Panc1 (cell line): ENCODE measurements around the gene ITGAD. TPM values are rescaled to one million over a fixed set of nuclear protein-coding genes. Genes with fewer than 3 reads are reported as not detected.

ENCODE experiments used
- ATAC-seq: fragments of 200-7000 bp; cut with Tn5 transposase; 2 replicates; pipeline ENCODE4 v1.9.1; 2020; ENCODE audit warnings: mild to moderate bottlenecking, moderate library complexity
- BruUV-seq: library from RNA; stranded (reverse); fragments of 400-500 nt; replicated peaks from 2 replicates; lab custom pipeline; 2021; lab: Mats Ljungman, UMichigan
- CTCF ChIA-PET: fragments of 300-600 bp; sonication (Branson Sonifier 250); formaldehyde crosslinking; loops from one replicate; lab custom pipeline; 2022; ENCODE audit warnings: antibody characterized with exemption; lab: Charles Lee
- POLR2A ChIA-PET: fragments of 300-600 bp; sonication (Branson Sonifier 250); formaldehyde crosslinking; loops from one replicate; lab custom pipeline; 2022; ENCODE audit warnings: antibody characterized with exemption; lab: Charles Lee
- DNase-seq: peaks from one replicate; pipeline ENCODE4 v3.0.0-alpha.2; 2010; ENCODE audit warnings: low read depth, low spot score
- H3K27ac ChIP-seq: 2 replicates; pipeline ENCODE4 v1.5.1; 2011; ENCODE audit warnings: mild to moderate bottlenecking, low read length, inconsistent platforms
- H3K27me3 ChIP-seq: fragments of 200-500 bp; sonication (Bioruptor generic); 2 replicates; pipeline ENCODE4 v1.6.0; 2014; ENCODE audit warnings: low read length, inconsistent platforms; ENCODE audit not compliant: control insufficient read depth, insufficient read depth
- H3K36me3 ChIP-seq: fragments of 200-500 bp; sonication (Bioruptor generic); 2 replicates; pipeline ENCODE4 v1.5.1; 2014; ENCODE audit warnings: inconsistent platforms, mild to moderate bottlenecking, low read length, moderate library complexity; ENCODE audit not compliant: control insufficient read depth, insufficient read depth
- H3K4me1 ChIP-seq: 2 replicates; pipeline ENCODE4 v1.5.1; 2011; ENCODE audit warnings: inconsistent platforms, mild to moderate bottlenecking, low read length, moderate library complexity; ENCODE audit not compliant: control insufficient read depth, insufficient read depth
- H3K4me3 ChIP-seq, 2 experiments: 2 replicates each; pipeline ENCODE4 v1.5.1; 2011 to 2012; ENCODE audit warnings: low read depth in 2 of 2, low read length in 2 of 2, mild to moderate bottlenecking in 2 of 2, inconsistent platforms in 1 of 2, moderate library complexity in 1 of 2
- H3K9me3 ChIP-seq: fragments of 200-500 bp; sonication (Bioruptor generic); 2 replicates; pipeline ENCODE4 v1.5.1; 2014; ENCODE audit warnings: low read depth, mild to moderate bottlenecking, inconsistent platforms, low read length, moderate library complexity; ENCODE audit not compliant: control insufficient read depth, insufficient read depth
- POLR2AphosphoS5 ChIP-seq: IDR thresholded peaks from 2 replicates; pipeline ENCODE4 v1.6.1; 2012; ENCODE audit warnings: mild to moderate bottlenecking, low read depth, low read length, moderate library complexity
- SIN3A ChIP-seq: IDR thresholded peaks from 2 replicates; pipeline ENCODE4 v1.6.1; 2012; ENCODE audit warnings: low read depth, mild to moderate bottlenecking, low read length, moderate library complexity, borderline replicate concordance; ENCODE audit not compliant: insufficient read depth
- TCF7L2 ChIP-seq: IDR thresholded peaks from 2 replicates; pipeline ENCODE4 v1.6.1; 2011; ENCODE audit warnings: mild to moderate bottlenecking, low read depth, low read length, inconsistent platforms
- in situ Hi-C: cut with HindIII; loops from 2 replicates; pipeline ENCODE4 v1.10.0; 2016; ENCODE audit warnings: low sequenced_read_pairs, low pct_unique_long_range_greater_than_20kb
- intact Hi-C: fragments of 100-400 bp; cut with micrococcal nuclease; formaldehyde crosslinking; loops from one replicate; pipeline ENCODE4 v1.10.0; 2022; ENCODE audit not compliant: unreplicated experiment
- total RNA-seq: library from RNA; stranded (reverse); gene quantifications from one replicate; pipeline ENCODE4 v1.2.1, GENCODE V29; 2021; ENCODE audit not compliant: unreplicated experiment
- TF ChIP-seq, protein P1 (sequence below): fragments of 450-650 bp; IDR thresholded peaks from 2 replicates; pipeline ENCODE4 v1.5.1; 2017; ENCODE audit warnings: mild to moderate bottlenecking
- TF ChIP-seq, protein P2 (sequence below), 2 experiments: IDR thresholded peaks; 2 replicates each; pipeline ENCODE4 v1.6.1; 2011 to 2012; ENCODE audit warnings: low read depth in 2 of 2, control low read depth in 1 of 2, low read length in 1 of 2, mild to moderate bottlenecking in 1 of 2, moderate library complexity in 1 of 2; ENCODE audit not compliant: insufficient read depth in 1 of 2

Gene ITGAD
- total RNA-seq, 1 experiment from 2014 or later = not detected

DNA sequence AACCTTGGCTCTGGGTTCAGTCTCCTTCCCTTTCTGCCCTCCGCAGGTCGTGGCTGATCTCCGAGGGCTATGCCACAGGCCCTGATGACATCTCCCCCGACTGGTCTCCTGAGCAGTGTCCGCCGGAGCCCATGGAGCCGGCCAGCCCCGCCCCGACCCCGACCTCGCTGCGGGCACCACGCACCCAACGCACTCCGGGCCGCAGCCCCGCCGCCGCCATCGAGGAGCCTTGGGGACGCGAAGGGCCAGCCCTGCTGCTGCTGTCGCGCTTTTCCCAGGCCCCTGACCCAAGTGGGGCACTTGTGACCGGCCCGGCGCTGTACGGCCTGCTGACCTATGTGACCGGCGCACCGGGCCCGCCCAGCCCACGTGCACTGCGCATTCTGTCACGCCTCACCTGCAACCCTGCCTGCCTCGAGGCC lies 71.2 kb downstream of the ITGAD start:
- POLR2A ChIA-PET = no interaction called here
- Histone ChIP-seq H3K36me3 (no peaks in the 10 kb centered on the region), H3K4me3 (no peak overlapping the region), H3K27ac (no peak overlapping the region), H3K27me3 (no peaks in the 10 kb centered on the region), H3K9me3 (no peaks in the 10 kb centered on the region), H3K4me1 (peaks cover 6% of the 10 kb centered on the region)
- intact Hi-C loops = no loop called here
- DNase-seq (no peak), ATAC-seq (no peak)
- in situ Hi-C loops = no loop called here
- TF ChIP-seq, protein P1, sequence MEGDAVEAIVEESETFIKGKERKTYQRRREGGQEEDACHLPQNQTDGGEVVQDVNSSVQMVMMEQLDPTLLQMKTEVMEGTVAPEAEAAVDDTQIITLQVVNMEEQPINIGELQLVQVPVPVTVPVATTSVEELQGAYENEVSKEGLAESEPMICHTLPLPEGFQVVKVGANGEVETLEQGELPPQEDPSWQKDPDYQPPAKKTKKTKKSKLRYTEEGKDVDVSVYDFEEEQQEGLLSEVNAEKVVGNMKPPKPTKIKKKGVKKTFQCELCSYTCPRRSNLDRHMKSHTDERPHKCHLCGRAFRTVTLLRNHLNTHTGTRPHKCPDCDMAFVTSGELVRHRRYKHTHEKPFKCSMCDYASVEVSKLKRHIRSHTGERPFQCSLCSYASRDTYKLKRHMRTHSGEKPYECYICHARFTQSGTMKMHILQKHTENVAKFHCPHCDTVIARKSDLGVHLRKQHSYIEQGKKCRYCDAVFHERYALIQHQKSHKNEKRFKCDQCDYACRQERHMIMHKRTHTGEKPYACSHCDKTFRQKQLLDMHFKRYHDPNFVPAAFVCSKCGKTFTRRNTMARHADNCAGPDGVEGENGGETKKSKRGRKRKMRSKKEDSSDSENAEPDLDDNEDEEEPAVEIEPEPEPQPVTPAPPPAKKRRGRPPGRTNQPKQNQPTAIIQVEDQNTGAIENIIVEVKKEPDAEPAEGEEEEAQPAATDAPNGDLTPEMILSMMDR = no peak
- no peak for TF ChIP-seq SIN3A
- no peak for TF ChIP-seq POLR2AphosphoS5
- no peak for TF ChIP-seq TCF7L2
- TF ChIP-seq, protein P2, sequence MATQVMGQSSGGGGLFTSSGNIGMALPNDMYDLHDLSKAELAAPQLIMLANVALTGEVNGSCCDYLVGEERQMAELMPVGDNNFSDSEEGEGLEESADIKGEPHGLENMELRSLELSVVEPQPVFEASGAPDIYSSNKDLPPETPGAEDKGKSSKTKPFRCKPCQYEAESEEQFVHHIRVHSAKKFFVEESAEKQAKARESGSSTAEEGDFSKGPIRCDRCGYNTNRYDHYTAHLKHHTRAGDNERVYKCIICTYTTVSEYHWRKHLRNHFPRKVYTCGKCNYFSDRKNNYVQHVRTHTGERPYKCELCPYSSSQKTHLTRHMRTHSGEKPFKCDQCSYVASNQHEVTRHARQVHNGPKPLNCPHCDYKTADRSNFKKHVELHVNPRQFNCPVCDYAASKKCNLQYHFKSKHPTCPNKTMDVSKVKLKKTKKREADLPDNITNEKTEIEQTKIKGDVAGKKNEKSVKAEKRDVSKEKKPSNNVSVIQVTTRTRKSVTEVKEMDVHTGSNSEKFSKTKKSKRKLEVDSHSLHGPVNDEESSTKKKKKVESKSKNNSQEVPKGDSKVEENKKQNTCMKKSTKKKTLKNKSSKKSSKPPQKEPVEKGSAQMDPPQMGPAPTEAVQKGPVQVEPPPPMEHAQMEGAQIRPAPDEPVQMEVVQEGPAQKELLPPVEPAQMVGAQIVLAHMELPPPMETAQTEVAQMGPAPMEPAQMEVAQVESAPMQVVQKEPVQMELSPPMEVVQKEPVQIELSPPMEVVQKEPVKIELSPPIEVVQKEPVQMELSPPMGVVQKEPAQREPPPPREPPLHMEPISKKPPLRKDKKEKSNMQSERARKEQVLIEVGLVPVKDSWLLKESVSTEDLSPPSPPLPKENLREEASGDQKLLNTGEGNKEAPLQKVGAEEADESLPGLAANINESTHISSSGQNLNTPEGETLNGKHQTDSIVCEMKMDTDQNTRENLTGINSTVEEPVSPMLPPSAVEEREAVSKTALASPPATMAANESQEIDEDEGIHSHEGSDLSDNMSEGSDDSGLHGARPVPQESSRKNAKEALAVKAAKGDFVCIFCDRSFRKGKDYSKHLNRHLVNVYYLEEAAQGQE (IDR thresholded peaks at IDR 0.05; ENCODE audit: insufficient read depth in 1 of 2, low read depth in 2 of 2, low read length in 1 of 2) = no peak
- BruUV-seq = no TSS peak
- CTCF ChIA-PET = interaction anchor here (0.6 kb wide), 1 partner anchor 22 kb away, joined by 3 read pairs; no protein-coding TSS in a partner anchor

DNA sequence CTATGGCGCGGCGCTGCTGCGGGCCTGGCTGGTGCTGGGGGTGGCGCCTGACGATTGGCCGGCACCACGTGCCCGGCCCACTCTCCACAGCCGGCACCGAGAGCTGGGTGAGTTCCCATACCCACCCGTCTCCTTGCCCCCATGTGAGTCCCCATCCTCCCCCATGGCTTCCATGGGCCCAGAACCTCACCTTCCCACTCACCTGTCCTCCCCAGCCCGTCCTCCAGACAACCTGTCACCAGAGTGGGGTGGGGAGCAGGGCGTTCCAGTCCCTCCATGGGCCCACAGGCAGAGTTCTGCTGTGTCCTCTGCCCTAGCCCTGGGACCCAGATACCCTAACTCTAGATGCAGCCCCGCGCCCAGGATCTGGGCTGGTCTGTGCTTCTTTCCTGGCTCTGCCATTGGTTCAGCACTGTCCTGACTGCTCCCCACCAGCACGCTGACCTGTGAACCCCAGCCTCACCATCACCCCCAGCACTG lies 71.7 kb downstream of the ITGAD start:
- intact Hi-C loops = no loop called here
- ChIA-PET CTCF (no interaction called here), POLR2A (no interaction called here)
- Histone ChIP-seq H3K9me3 (no peaks in the 10 kb centered on the region), H3K27me3 (no peaks in the 10 kb centered on the region), H3K4me3 (no peak overlapping the region), H3K27ac (no peak overlapping the region), H3K4me1 (peaks cover 6% of the 10 kb centered on the region), H3K36me3 (no peaks in the 10 kb centered on the region)
- ATAC-seq = no peak
- TF ChIP-seq POLR2AphosphoS5 (no peak), TCF7L2 (no peak), SIN3A (no peak)
- TF ChIP-seq, protein P2 (IDR thresholded peaks at IDR 0.05; ENCODE audit: insufficient read depth in 1 of 2, low read depth in 2 of 2, low read length in 1 of 2) = no peak
- TF ChIP-seq, protein P1 = no peak
- DNase-seq = no peak
- in situ Hi-C loops = no loop called here
- BruUV-seq = no TSS peak
